ENCODE results near the gene SELENOF.

DNA sequence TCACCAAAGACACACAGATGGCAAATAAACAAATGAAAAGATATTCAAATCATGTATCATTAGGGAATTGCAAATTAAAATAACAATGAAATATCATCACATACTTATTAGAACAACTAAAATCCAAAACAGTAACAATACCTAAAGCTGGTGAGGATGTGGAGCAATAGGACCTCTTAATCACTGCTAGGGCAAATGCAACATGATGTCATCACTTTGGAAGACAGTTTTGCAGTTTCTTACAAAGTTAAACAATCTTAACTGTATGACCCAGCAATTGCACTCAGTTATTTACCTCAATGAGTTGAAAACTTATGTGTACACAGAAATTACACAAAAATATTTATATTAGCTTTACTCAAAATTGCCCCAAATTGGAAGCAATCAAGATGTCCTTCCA, 47.3 kb downstream of the SELENOF start:
- TF ChIP-seq, protein P1, sequence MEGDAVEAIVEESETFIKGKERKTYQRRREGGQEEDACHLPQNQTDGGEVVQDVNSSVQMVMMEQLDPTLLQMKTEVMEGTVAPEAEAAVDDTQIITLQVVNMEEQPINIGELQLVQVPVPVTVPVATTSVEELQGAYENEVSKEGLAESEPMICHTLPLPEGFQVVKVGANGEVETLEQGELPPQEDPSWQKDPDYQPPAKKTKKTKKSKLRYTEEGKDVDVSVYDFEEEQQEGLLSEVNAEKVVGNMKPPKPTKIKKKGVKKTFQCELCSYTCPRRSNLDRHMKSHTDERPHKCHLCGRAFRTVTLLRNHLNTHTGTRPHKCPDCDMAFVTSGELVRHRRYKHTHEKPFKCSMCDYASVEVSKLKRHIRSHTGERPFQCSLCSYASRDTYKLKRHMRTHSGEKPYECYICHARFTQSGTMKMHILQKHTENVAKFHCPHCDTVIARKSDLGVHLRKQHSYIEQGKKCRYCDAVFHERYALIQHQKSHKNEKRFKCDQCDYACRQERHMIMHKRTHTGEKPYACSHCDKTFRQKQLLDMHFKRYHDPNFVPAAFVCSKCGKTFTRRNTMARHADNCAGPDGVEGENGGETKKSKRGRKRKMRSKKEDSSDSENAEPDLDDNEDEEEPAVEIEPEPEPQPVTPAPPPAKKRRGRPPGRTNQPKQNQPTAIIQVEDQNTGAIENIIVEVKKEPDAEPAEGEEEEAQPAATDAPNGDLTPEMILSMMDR (conservative IDR thresholded peaks at IDR 0.05 in 1 of 2, IDR thresholded peaks at IDR 0.05 in 1 of 2; ENCODE audit: extremely low read depth in 1 of 2, insufficient read depth in 1 of 2, low read depth in 1 of 2, low read length in 2 of 2), result no peak
- TF ChIP-seq EZH2 (IDR thresholded peaks at IDR 0.05; ENCODE audit: borderline replicate concordance, low read length), result no peak
